Measurements from ENCODE around the gene SEMA6B. TPM values are rescaled to one million over a fixed set of nuclear protein-coding genes. Genes with fewer than 3 reads are reported as not detected.
A peak's percentile ranks its signal among the peaks of the same experiment; 100 is the strongest.
"Not testable (repeated sequence)": the region's sequence is repeated elsewhere in the genome, so short reads cannot be mapped to it uniquely, and the experiment has no call there.

The SEMA6B gene
- total and polyA plus RNA-seq, 2 experiments from 2014 or later = 0.50 to 3.2 TPM

DNA sequence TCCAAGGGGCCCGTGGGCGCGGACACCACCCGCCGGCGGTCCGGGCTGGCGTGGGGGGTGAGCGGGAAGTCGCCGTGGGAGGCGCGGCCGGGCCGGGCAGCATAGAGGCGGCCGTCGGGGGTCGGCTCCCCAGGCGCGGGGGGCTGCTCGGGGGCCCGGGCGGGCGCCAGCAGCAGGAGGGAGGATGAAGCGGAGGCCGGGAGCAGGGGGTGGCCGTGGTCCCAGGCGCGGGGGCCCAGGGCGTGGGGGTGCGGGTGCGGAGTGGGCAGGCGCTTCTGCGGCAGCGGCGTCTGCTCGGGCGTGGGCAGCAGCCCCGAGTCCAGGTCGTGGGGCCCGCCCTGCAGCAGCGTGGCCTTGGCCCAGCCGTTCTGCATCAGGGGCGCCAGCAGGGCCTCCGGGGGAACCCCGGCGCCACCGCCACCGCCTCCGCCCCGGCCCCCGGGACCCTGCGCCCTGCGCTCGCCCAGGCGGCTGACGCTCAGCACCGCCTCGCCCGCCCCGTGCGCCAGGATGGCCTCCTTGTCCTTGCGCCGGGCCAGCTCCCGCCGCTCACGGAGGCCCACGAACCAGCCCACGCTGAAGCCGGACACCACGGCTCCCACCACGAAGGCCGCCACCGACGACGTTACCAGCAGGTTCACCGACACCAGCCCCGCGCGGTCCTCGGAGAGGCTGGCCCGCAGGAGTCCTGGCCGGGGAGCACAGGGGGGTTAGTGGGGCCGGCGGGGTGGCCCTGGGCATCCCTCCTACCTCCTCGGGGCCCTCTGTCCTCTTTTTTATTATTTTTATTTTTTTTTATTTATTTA, 15.4 kb downstream of the SEMA6B start:
- peak; percentile 1 for DNase-seq (ENCODE audit: low spot score)
- Histone ChIP-seq H3K36me3 (replicated peaks; ENCODE audit: insufficient read depth, low read depth) (no peaks in the 10 kb centered on the region), H3K27me3 (no peaks in the 10 kb centered on the region), H4K20me1 (ENCODE audit: insufficient read depth, poor library complexity, severe bottlenecking) (no peaks in the 10 kb centered on the region), H3K4me3 (no peak overlapping the region), H3K4me1 (ENCODE audit: insufficient read depth) (no peaks in the 10 kb centered on the region), H3K79me2 (no peaks in the 10 kb centered on the region), H3K9me3 (ENCODE audit: low read depth) (no peaks in the 10 kb centered on the region), H3K27ac (no peak overlapping the region), H3K9me2 (replicated peaks; ENCODE audit: insufficient read depth) (no peaks in the 10 kb centered on the region), H2AFZ (no peak overlapping the region), H3K4me2 (no peak overlapping the region)
- TF ChIP-seq CTCF (IDR thresholded peaks at IDR 0.05; ENCODE audit: poor library complexity) = no peak
- TF ChIP-seq EZH2phosphoT487 (IDR thresholded peaks at IDR 0.05; ENCODE audit: low read depth, severe bottlenecking, unreplicated experiment) = no peak
- TF ChIP-seq EZH2 (IDR thresholded peaks at IDR 0.05; ENCODE audit: borderline replicate concordance) = no peak
- 98% methylated on average over 22 of the region's 87 CpGs for WGBS (ENCODE audit: low lambda C conversion rate, missing lambda C conversion rate)

DNA sequence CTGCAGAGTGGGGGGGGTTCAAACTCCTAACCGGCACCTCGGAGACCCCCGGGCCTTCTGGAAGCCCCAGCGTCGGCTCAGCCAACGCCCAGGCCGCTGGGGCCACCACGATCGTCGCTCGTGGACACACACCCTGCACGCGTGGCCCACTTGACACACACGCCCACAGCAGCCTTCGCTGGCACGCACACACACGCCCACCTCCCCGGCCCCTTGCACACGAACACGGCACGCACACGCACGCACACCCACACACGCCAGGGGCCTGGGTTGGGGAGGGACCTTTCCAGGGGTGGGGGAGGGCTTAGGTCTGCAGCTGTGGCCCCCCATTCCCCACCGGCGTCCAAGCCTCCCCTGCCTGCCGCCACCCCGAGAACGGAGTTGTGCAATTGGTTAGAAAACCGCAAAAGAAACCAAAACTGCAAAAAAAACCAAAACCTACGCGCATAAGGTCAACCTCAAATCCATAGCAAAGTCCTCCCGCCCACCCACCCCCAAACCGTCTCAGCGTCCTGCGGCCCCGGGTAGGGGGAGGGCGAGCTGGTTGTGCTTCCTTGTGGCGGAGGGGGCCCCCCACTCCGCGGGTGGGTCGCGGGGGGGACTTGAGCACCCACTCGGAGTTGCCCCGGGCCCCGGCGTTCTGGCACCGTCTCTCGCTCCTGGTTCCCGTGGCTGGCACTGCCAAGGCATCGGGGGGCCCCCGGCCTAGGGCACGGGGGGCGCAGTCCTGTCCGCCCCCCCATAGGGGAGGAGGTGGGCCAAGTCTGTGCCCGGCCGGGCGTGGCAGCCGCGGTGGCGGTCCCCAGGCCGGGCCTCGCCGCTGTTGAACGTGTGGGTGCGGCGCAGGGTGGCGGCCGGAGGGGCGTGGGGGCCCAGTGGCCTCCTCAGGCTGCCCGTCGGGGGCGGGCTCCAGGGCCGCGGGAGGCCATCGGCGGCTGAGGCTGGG, 16.3 kb downstream of the SEMA6B start:
- Histone ChIP-seq H3K4me3 (no peak overlapping the region), H3K4me1 (ENCODE audit: insufficient read depth) (no peaks in the 10 kb centered on the region), H3K36me3 (replicated peaks; ENCODE audit: insufficient read depth, low read depth) (no peaks in the 10 kb centered on the region), H3K27ac (no peak overlapping the region), H3K9me3 (ENCODE audit: low read depth) (no peaks in the 10 kb centered on the region), H4K20me1 (ENCODE audit: insufficient read depth, poor library complexity, severe bottlenecking) (no peaks in the 10 kb centered on the region), H3K79me2 (no peaks in the 10 kb centered on the region), H3K4me2 (no peak overlapping the region), H3K9me2 (replicated peaks; ENCODE audit: insufficient read depth) (no peaks in the 10 kb centered on the region), H3K27me3 (no peaks in the 10 kb centered on the region), H2AFZ (no peak overlapping the region)
- DNase-seq (ENCODE audit: low spot score) = peak; percentile 3
- TF ChIP-seq CTCF (IDR thresholded peaks at IDR 0.05; ENCODE audit: poor library complexity) (no peak), EZH2 (IDR thresholded peaks at IDR 0.05; ENCODE audit: borderline replicate concordance) (no peak), EZH2phosphoT487 (IDR thresholded peaks at IDR 0.05; ENCODE audit: low read depth, severe bottlenecking, unreplicated experiment) (no peak)
- 99% methylated on average over 29 of the region's 77 CpGs for WGBS (ENCODE audit: low lambda C conversion rate, missing lambda C conversion rate)

GRCh38 chr19:4541806-4542145, 17.7 kb downstream of the SEMA6B start:
- H3K9me3 ChIP-seq (ENCODE audit: low read depth); H3K9me2 ChIP-seq (replicated peaks; ENCODE audit: insufficient read depth); H4K20me1 ChIP-seq (ENCODE audit: insufficient read depth, poor library complexity, severe bottlenecking); H3K4me3 ChIP-seq; H2AFZ ChIP-seq; H3K36me3 ChIP-seq (replicated peaks; ENCODE audit: insufficient read depth, low read depth); H3K27ac ChIP-seq; H3K79me2 ChIP-seq; H3K27me3 ChIP-seq; H3K4me1 ChIP-seq (ENCODE audit: insufficient read depth); DNase-seq (ENCODE audit: low spot score); H3K4me2 ChIP-seq: not testable (repeated sequence)
- WGBS (ENCODE audit: low lambda C conversion rate, missing lambda C conversion rate) = 94% methylated on average over 12 of the region's 12 CpGs

All from hepatocyte (in vitro differentiated cells).